H1 (cell line): ENCODE data around the gene CD44. TPM values are rescaled to one million over a fixed set of nuclear protein-coding genes. Genes with fewer than 3 reads are reported as not detected.

Source experiments
- CTCF ChIA-PET: fragments of 300-600 bp; sonication (Branson Sonifier 250); formaldehyde crosslinking; loops from one replicate; lab custom pipeline; 2021; ENCODE audit not compliant: partially characterized antibody; lab: Charles Lee
- POLR2A ChIA-PET: fragments of 300-600 bp; sonication (Branson Sonifier 250); formaldehyde crosslinking; loops from one replicate; lab custom pipeline; 2021; ENCODE audit warnings: inconsistent platforms; ENCODE audit not compliant: partially characterized antibody; lab: Charles Lee
- DNase-seq, 2 experiments: peaks; one replicate each; pipeline versions ENCODE4 v3.0.0 to v3.0.0-alpha.2; 2010 to 2022; ENCODE audit warnings: low spot score in 2 of 2, low read depth in 1 of 2, mixed read lengths in 1 of 2
- FAIRE-seq: peaks from 2 replicates; lab custom pipeline; 2011; peaks lifted over from hg19 to GRCh38; lab: Jason Lieb, UNC
- H2AFZ ChIP-seq: 2 replicates; pipeline ENCODE4 v1.8.1; 2012; ENCODE audit warnings: low read length, inconsistent platforms
- H2AK5ac ChIP-seq: 2 replicates; pipeline ENCODE4 v1.6.1; 2013; ENCODE audit warnings: low read depth, low read length
- H2BK120ac ChIP-seq: replicated peaks from 2 replicates; pipeline ENCODE3; 2013; ENCODE audit warnings: low read depth, low read length, inconsistent platforms
- H2BK12ac ChIP-seq: 2 replicates; pipeline ENCODE4 v1.6.1; 2013; ENCODE audit warnings: low read depth, low read length
- H2BK15ac ChIP-seq: 2 replicates; pipeline ENCODE4 v1.6.1; 2013; ENCODE audit warnings: low read length
- H2BK20ac ChIP-seq: 2 replicates; pipeline ENCODE4 v1.6.1; 2013; ENCODE audit warnings: low read length
- H2BK5ac ChIP-seq: 2 replicates; pipeline ENCODE4 v1.6.1; 2013; ENCODE audit warnings: low read depth, low read length
- H3K14ac ChIP-seq: 2 replicates; pipeline ENCODE4 v1.6.1; 2013; ENCODE audit warnings: inconsistent platforms; ENCODE audit not compliant: insufficient read length
- H3K18ac ChIP-seq: 2 replicates; pipeline ENCODE4 v1.6.1; 2013; ENCODE audit warnings: low read length; ENCODE audit errors: extremely low read depth
- H3K23ac ChIP-seq: 2 replicates; pipeline ENCODE4 v1.6.1; 2013; ENCODE audit warnings: inconsistent platforms; ENCODE audit not compliant: insufficient read length
- H3K23me2 ChIP-seq: 2 replicates; pipeline ENCODE4 v1.6.1; 2013; ENCODE audit warnings: low read depth, low read length
- H3K27ac ChIP-seq: 2 replicates; pipeline ENCODE4 v1.6.1; 2011; ENCODE audit warnings: low read depth, low read length, inconsistent platforms
- H3K27me3 ChIP-seq, 4 experiments: replicated peaks in 1 of 4; 1 replicate in 1 of 4; 2 replicates in 3 of 4; pipeline versions ENCODE4 v1.6.1 to v1.8.1; 2011 to 2013; ENCODE audit warnings: low read length in 3 of 4, mild to moderate bottlenecking in 3 of 4, inconsistent platforms in 2 of 4, mixed read lengths in 2 of 4, moderate library complexity in 1 of 4; ENCODE audit not compliant: control insufficient read depth in 3 of 4, insufficient read depth in 3 of 4; ENCODE audit errors: extremely low read depth in 1 of 4
- H3K36me3 ChIP-seq, 4 experiments: 2 replicates each; pipeline versions ENCODE4 v1.6.1 to v1.8.1; 2011 to 2013; ENCODE audit warnings: mild to moderate bottlenecking in 4 of 4, low read length in 3 of 4, moderate library complexity in 2 of 4, control low read depth in 1 of 4, inconsistent platforms in 1 of 4; ENCODE audit not compliant: insufficient read depth in 4 of 4, control insufficient read depth in 2 of 4
- H3K4ac ChIP-seq: replicated peaks from 2 replicates; pipeline ENCODE3; 2013; ENCODE audit warnings: low read length, low read depth, mixed read lengths, inconsistent platforms; ENCODE audit not compliant: insufficient read length
- H3K4me1 ChIP-seq, 4 experiments: replicated peaks in 1 of 4; 1 replicate in 1 of 4; 2 replicates in 3 of 4; pipeline versions ENCODE4 v1.6.1 to v1.8.1; 2011 to 2013; ENCODE audit warnings: low read length in 3 of 4, inconsistent platforms in 2 of 4, mixed read lengths in 1 of 4; ENCODE audit not compliant: insufficient read depth in 4 of 4, control insufficient read depth in 3 of 4
- H3K4me2 ChIP-seq, 2 experiments: 2 replicates each; pipeline versions ENCODE4 v1.6.1 to v1.8.1; 2011 to 2013; ENCODE audit warnings: low read depth in 2 of 2, low read length in 2 of 2, control low read depth in 1 of 2, inconsistent platforms in 1 of 2, mild to moderate bottlenecking in 1 of 2; ENCODE audit not compliant: insufficient read depth in 1 of 2
- H3K4me3 ChIP-seq, 4 experiments: fragments of 200-600, 300-600 bp in 1 of 4; sonication (generic), shearing (Covaris generic), sonication (Bioruptor Twin) in 1 of 4; 2 replicates each; pipeline versions ENCODE4 v1.5.1 to v1.8.1; 2011 to 2016; ENCODE audit warnings: low read length in 4 of 4, low read depth in 3 of 4, control low read depth in 2 of 4, inconsistent platforms in 2 of 4, mild to moderate bottlenecking in 2 of 4, mixed read lengths in 1 of 4, moderate library complexity in 1 of 4; ENCODE audit not compliant: insufficient read depth in 2 of 4; ENCODE audit errors: extremely low read depth in 1 of 4
- H3K56ac ChIP-seq: replicated peaks from 2 replicates; pipeline ENCODE3; 2013; ENCODE audit warnings: low read depth, mild to moderate bottlenecking, mixed read lengths, low read length, inconsistent platforms; ENCODE audit not compliant: insufficient read length
- H3K79me1 ChIP-seq: 2 replicates; pipeline ENCODE4 v1.6.1; 2013; ENCODE audit warnings: low read depth, low read length, control low read depth
- H3K79me2 ChIP-seq, 2 experiments: 2 replicates each; pipeline versions ENCODE4 v1.6.1 to v1.8.1; 2012 to 2013; ENCODE audit warnings: low read length in 2 of 2, mild to moderate bottlenecking in 2 of 2, inconsistent platforms in 1 of 2; ENCODE audit not compliant: insufficient read depth in 2 of 2, control insufficient read depth in 1 of 2
- H3K9ac ChIP-seq, 4 experiments: replicated peaks in 1 of 4; 1 replicate in 1 of 4; 2 replicates in 3 of 4; pipeline versions ENCODE4 v1.6.1 to v1.8.1; 2011 to 2013; ENCODE audit warnings: low read depth in 3 of 4, low read length in 3 of 4, control low read depth in 2 of 4, mild to moderate bottlenecking in 2 of 4, moderate library complexity in 2 of 4, inconsistent platforms in 1 of 4; ENCODE audit errors: extremely low read depth in 1 of 4
- H3K9me3 ChIP-seq, 2 experiments: 2 replicates each; pipeline versions ENCODE4 v1.6.1 to v1.8.1; 2012 to 2013; ENCODE audit warnings: mild to moderate bottlenecking in 2 of 2, moderate library complexity in 2 of 2, control low read depth in 1 of 2, inconsistent platforms in 1 of 2, low read depth in 1 of 2, low read length in 1 of 2, mixed read lengths in 1 of 2; ENCODE audit not compliant: insufficient read depth in 2 of 2
- H4K20me1 ChIP-seq, 2 experiments: replicated peaks in 1 of 2; 2 replicates each; pipeline versions ENCODE3 to v1.8.1; 2011 to 2013; ENCODE audit warnings: inconsistent platforms in 2 of 2, low read length in 2 of 2, mild to moderate bottlenecking in 1 of 2; ENCODE audit not compliant: insufficient read depth in 2 of 2, control insufficient read depth in 1 of 2
- H4K5ac ChIP-seq: 2 replicates; pipeline ENCODE4 v1.6.1; 2013; ENCODE audit warnings: low read length, low read depth, mixed read lengths, inconsistent platforms; ENCODE audit not compliant: insufficient read length
- H4K8ac ChIP-seq: 2 replicates; pipeline ENCODE4 v1.8.0; 2013; ENCODE audit warnings: mild to moderate bottlenecking, moderate library complexity, low read length, inconsistent platforms; ENCODE audit not compliant: insufficient read depth; ENCODE audit errors: extremely low read depth
- H4K91ac ChIP-seq: replicated peaks from 2 replicates; pipeline ENCODE3; 2013; ENCODE audit warnings: low read length, mixed read lengths, inconsistent platforms; ENCODE audit not compliant: insufficient read length
- BACH1 ChIP-seq: IDR thresholded peaks from 2 replicates; pipeline ENCODE4 v1.6.1; 2012; ENCODE audit warnings: low read length, improper control_type of control experiment
- CHD1 ChIP-seq: IDR thresholded peaks from 2 replicates; pipeline ENCODE4 v1.6.1; 2012; ENCODE audit warnings: low read depth, low read length, improper control_type of control experiment
- CHD2 ChIP-seq: IDR thresholded peaks from 2 replicates; pipeline ENCODE4 v1.6.1; 2012; ENCODE audit warnings: low read length, improper control_type of control experiment
- KDM4A ChIP-seq: IDR thresholded peaks from one replicate; pipeline ENCODE4 v1.7.1; 2012; ENCODE audit warnings: low read depth, mild to moderate bottlenecking, moderate library complexity, low read length, inconsistent platforms; ENCODE audit not compliant: severe bottlenecking
- KDM5A ChIP-seq: fragments of 200-600 bp; IDR thresholded peaks from 2 replicates; pipeline ENCODE4 v1.7.1; 2012; ENCODE audit warnings: mild to moderate bottlenecking, low read length, inconsistent platforms, mixed read lengths
- MAFK ChIP-seq: IDR thresholded peaks from 2 replicates; pipeline ENCODE4 v1.6.1; 2012; ENCODE audit warnings: low read depth, mild to moderate bottlenecking, improper control_type of control experiment, low read length
- PHF8 ChIP-seq: fragments of 200-600 bp; sonication (generic); conservative IDR thresholded peaks from 2 replicates; pipeline ENCODE4 v1.7.1; 2012; ENCODE audit warnings: low read depth, mild to moderate bottlenecking, inconsistent platforms, low read length, moderate library complexity
- RAD21 ChIP-seq, 2 experiments: IDR thresholded peaks in 1 of 2; conservative IDR thresholded peaks in 1 of 2; 2 replicates each; pipeline ENCODE4 v1.6.1; 2011; ENCODE audit warnings: low read depth in 2 of 2, low read length in 2 of 2, improper control_type of control experiment in 1 of 2, inconsistent platforms in 1 of 2, mild to moderate bottlenecking in 1 of 2, moderate library complexity in 1 of 2
- RFX5 ChIP-seq: IDR thresholded peaks from 2 replicates; pipeline ENCODE4 v1.6.1; 2011; ENCODE audit warnings: low read depth, low read length, improper control_type of control experiment, borderline replicate concordance
- SAP30 ChIP-seq: fragments of 300-600 bp; sonication (generic); IDR thresholded peaks from 2 replicates; pipeline ENCODE4 v1.7.1; 2012; ENCODE audit warnings: low read length, moderate library complexity, mild to moderate bottlenecking, inconsistent platforms; ENCODE audit not compliant: insufficient read depth, insufficient replicate concordance
- SIN3A ChIP-seq, 2 experiments: IDR thresholded peaks in 1 of 2; conservative IDR thresholded peaks in 1 of 2; 2 replicates each; pipeline ENCODE4 v1.6.1; 2011 to 2012; ENCODE audit warnings: low read length in 2 of 2, improper control_type of control experiment in 1 of 2, low read depth in 1 of 2, mild to moderate bottlenecking in 1 of 2
- SP1 ChIP-seq: IDR thresholded peaks from 2 replicates; pipeline ENCODE4 v1.6.1; 2011; ENCODE audit warnings: low read depth, low read length
- SUZ12 ChIP-seq: fragments of 200-600 bp; sonication (generic); IDR thresholded peaks from 2 replicates; pipeline ENCODE4 v1.6.1; 2012; ENCODE audit warnings: mild to moderate bottlenecking, inconsistent platforms, low read length, moderate library complexity, mixed read lengths
- WGBS, 2 experiments: shearing (Covaris generic) in 1 of 2; methylation state at CpG; one replicate each; pipeline versions ENCODE4 v1.1.6 to v1.1.7; 2013 to 2015; ENCODE audit warnings: low lambda C conversion rate in 2 of 2, mixed read lengths in 2 of 2, inconsistent platforms in 1 of 2, low coverage in 1 of 2, missing lambda C conversion rate in 1 of 2; ENCODE audit not compliant: insufficient replicate concordance in 2 of 2, insufficient coverage in 1 of 2, insufficient read length in 1 of 2; ENCODE audit errors: extremely low coverage in 1 of 2, missing lambda C conversion rate in 1 of 2; 5-methylcytosine and 5-hydroxymethylcytosine counted together
- polyA plus RNA-seq, 7 experiments: library from polyadenylated mRNA; depleted of rRNA in 3 of 7; stranded (reverse) in 5 of 7; unstranded in 2 of 7; fragments of >200 nt in 5 of 7; fragments of 200-250 nt in 2 of 7; gene quantifications; 1 replicate in 5 of 7; 2 replicates in 1 of 7; 4 replicates in 1 of 7; pipeline versions ENCODE4 v1.2.1 to v1.2.3, GENCODE V29; 2011 to 2013; ENCODE audit warnings: missing spikeins in 2 of 7, mixed read lengths in 2 of 7
- total RNA-seq: library from RNA; stranded (reverse); fragmentation: NEBNext Ultra II Directional; extraction: Animal tissue kit (Norgen Biotek cat#: 25700); gene quantifications from 2 replicates; pipeline ENCODE4 v1.2.1, GENCODE V29; 2021

Gene CD44
- total and polyA plus RNA-seq, 2 of the 8 experiments (the other 6 are each of a cell fraction or from before 2014, with no cell fraction given), result 11.8 to 13.7 TPM

- Histone ChIP-seq H3K4me2 (no peak overlapping the region), H3K9ac (no peak overlapping the region), H3K23ac (no peak overlapping the region), H3K27ac (no peak overlapping the region), H2BK120ac (no peak overlapping the region), H3K18ac (no peak overlapping the region), H3K9me3 (no peaks in the 10 kb centered on the region), H3K4me3 (no peak overlapping the region), H4K20me1 (no peaks in the 10 kb centered on the region), H3K23me2 (peaks cover 2% of the 10 kb centered on the region; the same call in 1 of the 2 replicates), H3K56ac (no peak overlapping the region), H2BK5ac (no peak overlapping the region), H2AK5ac (no peak overlapping the region), H4K5ac (no peak overlapping the region), H3K14ac (no peak overlapping the region), H2BK12ac (no peak overlapping the region), H3K36me3 (no peaks in the 10 kb centered on the region), H3K27me3 (no peaks in the 10 kb centered on the region), H3K4ac (no peak overlapping the region), H2BK15ac (no peak overlapping the region), H2BK20ac (no peak overlapping the region), H3K4me1 (no peaks in the 10 kb centered on the region), H2AFZ (no peak overlapping the region), H4K91ac (no peak overlapping the region), H3K79me2 (no peaks in the 10 kb centered on the region), H4K8ac (no peak overlapping the region), H3K79me1 (no peaks in the 10 kb centered on the region)
- CTCF ChIA-PET, result interaction anchor here (0.7 kb wide), 1 partner anchor 136 kb away, joined by 3 read pairs; no protein-coding TSS in a partner anchor
- POLR2A ChIA-PET, result no interaction called here
- FAIRE-seq, result no peak
- DNase-seq, result no peak
- WGBS, 2 experiments, result 85% methylated on average over 2 of the region's 2 CpGs; no CpG with 5 or more reads in 1 of the 2 experiments
- TF ChIP-seq SIN3A (conservative IDR thresholded peaks at IDR 0.05 in 1 of 2, IDR thresholded peaks at IDR 0.05 in 1 of 2; ENCODE audit: low read depth in 1 of 2, low read length in 2 of 2), result no peak
- no peak for TF ChIP-seq KDM4A
- no peak for TF ChIP-seq KDM5A
- no peak for TF ChIP-seq RAD21 (IDR thresholded peaks at IDR 0.05 in 1 of 2, conservative IDR thresholded peaks at IDR 0.05 in 1 of 2; ENCODE audit: low read depth in 2 of 2, low read length in 2 of 2)
- no peak for TF ChIP-seq CHD1
- no peak for TF ChIP-seq CHD2
- no peak for TF ChIP-seq SUZ12
- TF ChIP-seq SAP30, result no peak
- TF ChIP-seq PHF8, result no peak
- TF ChIP-seq SP1, result no peak
- TF ChIP-seq BACH1, result no peak
- no peak for TF ChIP-seq RFX5
- no peak for TF ChIP-seq MAFK
These were observed 137.6 kb downstream of the CD44 start for GRCh38 chr11:35276396-35277145.
